GM11168 (cell line): Measurements from ENCODE around the gene GULP1.
"Not testable (repeated sequence)": the region's sequence is repeated elsewhere in the genome, so short reads cannot be mapped to it uniquely, and the experiment has no call there.

Experiments
- in situ Hi-C: fragments of 300-500 bp; cut with MboI; formaldehyde crosslinking; loops from one replicate; pipeline ENCODE4 v1.12.0; 2022; ENCODE audit warnings: low sequenced_read_pairs; ENCODE audit not compliant: unreplicated experiment

The GULP1 gene

DNA sequence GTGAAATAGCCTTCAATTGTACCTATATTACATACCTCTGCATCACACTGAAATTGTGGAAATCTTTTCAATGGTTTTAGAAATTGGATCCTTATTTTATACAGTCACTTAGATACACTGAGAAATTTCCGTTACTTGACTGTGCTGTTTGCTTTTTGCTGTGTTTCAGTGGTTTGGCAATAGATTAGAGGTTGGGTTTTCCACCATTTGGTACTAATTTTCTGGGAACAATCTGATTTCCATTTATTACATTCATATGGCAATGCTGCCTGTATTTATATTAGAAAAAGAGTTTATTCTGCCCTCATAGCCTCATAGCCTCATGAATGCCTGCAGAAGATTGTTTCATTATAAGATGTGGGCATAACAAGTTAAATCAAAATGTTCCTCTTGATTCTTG lies 285.0 kb downstream of the GULP1 start:
- in situ Hi-C loops: no loop called here

DNA sequence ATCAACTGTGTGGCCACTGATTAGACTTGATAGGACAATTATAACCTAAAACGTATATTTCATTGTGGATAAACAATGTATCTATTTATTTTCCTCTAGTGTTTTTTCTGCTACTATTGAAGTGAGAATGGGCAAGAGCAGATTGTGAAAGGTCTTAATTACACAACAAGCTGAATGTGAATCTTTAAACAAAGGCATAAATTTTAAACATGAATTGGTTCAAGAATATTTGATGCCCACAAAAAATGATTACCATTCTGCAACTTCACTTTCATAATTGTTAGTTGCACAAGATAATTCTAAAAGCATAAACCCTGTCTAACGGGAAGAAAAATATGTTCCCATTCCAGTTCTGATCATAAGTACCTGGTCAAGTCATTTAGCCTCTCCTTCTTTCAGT lies 285.6 kb downstream of the GULP1 start:
- in situ Hi-C loops: no loop called here

DNA sequence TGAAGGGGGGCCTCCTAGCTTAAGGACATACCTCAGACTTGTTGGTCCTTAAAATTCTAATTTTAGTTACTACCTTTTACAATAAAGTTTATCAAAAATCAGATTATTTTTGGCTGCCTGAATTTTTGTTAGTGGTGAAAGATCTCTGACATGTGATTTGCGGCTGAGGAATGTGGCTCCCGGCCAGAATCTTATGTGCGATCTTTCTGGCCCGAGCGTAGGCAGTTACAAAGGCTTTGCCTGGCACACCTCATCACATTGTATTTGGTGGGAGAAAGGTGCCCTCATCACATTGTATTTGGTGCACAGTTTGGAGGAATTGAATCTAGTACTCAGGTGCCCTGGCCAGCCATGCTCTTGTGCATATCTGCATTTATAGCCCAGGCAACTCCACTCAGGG lies 289.1 kb downstream of the GULP1 start:
- in situ Hi-C loops: no loop called here

DNA sequence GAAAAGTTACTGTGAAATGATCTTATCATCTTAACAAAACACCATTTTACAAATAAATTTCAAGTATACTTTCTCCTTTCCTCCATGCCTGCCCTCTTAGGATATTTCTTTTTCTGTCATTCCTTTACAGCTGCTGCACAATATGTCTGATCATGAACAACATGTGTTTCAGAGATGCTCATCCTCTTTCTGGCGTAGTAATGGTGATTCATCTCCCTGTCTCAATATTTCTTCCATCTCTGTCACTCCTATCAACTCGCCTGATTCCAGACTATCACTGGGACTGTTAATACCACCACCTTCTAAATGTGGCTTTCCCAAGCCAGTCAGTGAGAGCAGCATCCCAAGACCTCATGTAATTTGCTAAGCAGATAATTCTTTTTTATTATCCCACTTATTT lies 290.5 kb downstream of the GULP1 start:
- in situ Hi-C loops: no loop called here

DNA sequence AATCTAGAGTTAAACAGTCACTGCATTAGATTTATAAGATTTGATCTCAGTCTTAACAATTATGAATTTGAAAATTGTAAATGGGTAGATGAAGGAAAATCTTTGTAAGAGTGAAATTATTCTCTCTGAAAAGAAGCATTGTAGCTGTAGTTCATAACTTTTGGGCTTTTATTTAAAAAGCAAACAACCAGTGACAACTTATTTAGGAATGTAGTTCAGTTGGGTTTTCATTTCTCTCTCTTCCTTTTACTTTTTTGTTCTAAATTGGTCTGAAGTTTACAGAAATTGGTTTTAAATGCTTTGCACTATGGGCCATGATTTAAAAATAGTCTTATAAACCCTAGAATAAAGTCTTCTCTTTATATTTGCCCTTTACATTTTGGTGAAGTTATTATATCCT lies 296.6 kb downstream of the GULP1 start:
- in situ Hi-C loops: no loop called here

DNA sequence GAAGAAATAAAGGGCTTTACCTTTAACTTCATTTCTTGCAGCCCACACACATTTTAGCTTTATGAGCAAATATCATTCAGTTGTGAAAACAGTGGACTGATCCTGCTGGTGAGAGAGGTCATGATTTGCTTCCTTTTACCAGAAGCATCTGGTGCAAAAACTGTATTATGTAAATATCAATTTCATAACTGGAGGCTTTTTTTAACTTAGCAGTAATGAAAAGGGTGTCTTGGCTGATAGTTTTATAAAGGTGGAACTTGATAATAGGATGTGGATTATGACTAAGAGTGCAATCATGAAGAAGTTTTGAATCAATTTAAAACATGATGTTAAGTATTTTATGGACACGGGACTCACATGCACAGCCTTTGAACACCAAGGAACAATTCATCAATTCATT lies 304.4 kb downstream of the GULP1 start:
- in situ Hi-C loops: no loop called here

DNA sequence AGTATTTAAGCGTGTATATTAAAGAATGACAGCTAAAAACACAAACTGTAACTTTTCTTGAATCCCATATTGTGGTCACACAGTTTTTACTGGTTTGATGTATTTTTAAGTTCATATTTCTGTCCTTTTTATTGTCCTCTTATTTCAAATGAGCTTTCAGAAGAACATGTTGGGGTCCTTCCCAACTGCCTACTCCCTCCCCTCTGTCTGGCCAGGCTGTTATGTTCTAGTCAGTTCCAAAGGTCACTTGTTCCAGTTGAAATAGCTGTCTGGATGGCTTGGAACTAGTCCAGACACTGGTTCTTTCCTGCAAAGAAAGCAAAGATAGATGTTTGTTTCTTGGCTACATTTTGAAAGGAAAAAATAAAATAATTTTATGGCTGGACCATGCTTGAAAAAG lies 306.9 kb downstream of the GULP1 start:
- in situ Hi-C loops: no loop called here

DNA sequence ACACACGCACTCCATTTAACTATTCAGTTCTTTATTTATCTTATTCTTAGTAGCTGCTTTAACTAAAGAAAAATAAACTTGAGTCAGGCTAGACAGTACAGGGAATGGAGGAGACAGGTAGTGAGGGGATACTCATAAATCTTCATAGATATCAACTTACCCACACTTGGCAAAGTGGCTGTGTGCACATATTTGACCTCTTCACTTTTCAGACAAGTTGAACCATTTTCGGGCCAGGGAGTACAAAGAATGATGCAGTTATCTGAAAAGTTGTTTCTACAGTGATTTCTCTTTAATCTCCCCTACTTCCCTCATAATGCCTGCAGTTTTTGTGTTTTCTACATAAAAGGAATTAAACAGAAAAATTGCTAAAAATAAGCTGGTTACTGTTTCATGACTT lies 307.5 kb downstream of the GULP1 start:
- in situ Hi-C loops: no loop called here

DNA sequence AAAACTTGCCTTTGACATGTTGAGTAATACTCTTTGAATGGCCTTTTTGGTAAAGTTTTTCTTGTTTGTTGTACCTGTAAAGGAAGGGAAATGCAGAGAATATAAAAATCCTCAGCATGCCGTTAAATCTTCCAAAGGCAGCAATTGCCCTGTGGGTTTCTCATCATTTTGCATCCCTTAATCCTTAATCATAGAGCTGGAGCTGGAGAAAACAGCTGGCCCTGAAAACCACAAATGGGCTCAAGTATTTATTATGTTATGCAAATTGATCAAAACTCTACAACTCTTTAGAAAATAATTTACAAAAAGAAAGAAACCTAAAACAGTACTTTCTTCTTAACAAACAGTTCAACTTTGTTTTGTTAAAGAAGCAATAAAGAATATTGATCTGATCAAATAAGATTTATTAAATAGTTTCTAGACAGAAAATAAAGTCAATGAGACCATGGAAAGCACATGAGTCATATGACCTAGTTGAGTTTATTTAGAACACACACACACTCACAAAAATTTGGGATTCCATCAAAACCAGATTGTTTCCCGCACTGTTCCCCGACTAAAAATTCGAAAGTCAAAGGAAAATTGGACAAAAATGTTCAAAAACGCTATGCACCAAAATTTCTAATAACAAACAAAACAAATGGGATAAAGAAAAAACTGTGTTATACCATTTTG lies 309.0 kb downstream of the GULP1 start:
- in situ Hi-C loops: no loop called here

DNA sequence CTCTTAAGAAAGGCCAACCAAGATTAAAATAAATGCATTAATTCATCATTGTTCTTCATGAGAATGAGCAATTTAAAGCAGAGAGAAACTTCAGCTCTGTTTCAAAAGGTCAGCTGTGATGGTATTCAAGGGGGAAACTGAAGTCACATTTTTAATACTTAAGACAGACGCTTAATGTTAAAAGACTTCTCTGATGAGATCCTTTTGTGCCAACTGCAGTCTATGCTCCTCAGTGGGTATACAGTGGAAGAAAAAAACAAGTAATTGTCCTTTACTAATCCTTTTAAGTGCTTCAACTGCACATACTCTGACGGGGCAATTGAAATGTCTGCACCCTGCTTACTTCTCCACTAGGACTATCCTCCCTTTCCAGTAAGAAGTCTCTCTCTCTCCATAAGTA lies 309.7 kb downstream of the GULP1 start:
- in situ Hi-C loops: no loop called here

DNA sequence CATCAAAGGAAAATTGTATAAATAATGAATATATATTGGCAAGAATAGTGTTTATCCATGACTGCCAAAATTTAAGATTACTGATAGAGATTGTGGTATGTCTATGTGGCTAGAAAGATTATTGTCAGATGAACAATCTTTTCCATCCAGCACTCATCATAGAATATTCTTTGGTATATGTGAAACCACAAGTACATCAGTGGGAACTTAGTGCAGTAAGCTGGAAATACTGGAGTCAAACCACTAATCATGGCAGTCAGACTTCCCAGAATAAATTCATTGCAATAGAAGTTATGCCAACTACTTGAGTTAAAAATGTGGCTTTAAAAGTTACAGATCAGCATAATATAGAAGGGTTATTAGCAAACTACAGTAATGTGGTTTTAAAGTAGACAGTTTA lies 310.3 kb downstream of the GULP1 start:
- in situ Hi-C loops: no loop called here

DNA sequence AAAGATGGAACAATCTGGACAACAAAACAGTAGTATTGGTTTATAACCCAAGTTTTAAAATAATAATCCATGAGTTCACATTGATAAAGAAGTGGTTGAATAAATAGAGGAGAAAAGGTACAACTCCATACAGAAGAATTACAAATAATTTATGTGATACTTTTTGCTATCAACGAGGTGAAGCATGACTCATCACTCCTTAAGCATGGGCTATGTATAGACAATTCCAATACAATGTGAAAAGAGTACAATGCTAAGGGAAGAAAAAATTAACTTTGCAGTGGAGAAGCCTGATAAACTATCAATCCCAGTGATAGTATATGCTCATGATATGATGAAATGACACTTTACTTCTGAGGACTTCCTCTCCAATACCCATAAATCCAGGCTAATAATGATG lies 312.9 kb downstream of the GULP1 start:
- in situ Hi-C loops: no loop called here

DNA sequence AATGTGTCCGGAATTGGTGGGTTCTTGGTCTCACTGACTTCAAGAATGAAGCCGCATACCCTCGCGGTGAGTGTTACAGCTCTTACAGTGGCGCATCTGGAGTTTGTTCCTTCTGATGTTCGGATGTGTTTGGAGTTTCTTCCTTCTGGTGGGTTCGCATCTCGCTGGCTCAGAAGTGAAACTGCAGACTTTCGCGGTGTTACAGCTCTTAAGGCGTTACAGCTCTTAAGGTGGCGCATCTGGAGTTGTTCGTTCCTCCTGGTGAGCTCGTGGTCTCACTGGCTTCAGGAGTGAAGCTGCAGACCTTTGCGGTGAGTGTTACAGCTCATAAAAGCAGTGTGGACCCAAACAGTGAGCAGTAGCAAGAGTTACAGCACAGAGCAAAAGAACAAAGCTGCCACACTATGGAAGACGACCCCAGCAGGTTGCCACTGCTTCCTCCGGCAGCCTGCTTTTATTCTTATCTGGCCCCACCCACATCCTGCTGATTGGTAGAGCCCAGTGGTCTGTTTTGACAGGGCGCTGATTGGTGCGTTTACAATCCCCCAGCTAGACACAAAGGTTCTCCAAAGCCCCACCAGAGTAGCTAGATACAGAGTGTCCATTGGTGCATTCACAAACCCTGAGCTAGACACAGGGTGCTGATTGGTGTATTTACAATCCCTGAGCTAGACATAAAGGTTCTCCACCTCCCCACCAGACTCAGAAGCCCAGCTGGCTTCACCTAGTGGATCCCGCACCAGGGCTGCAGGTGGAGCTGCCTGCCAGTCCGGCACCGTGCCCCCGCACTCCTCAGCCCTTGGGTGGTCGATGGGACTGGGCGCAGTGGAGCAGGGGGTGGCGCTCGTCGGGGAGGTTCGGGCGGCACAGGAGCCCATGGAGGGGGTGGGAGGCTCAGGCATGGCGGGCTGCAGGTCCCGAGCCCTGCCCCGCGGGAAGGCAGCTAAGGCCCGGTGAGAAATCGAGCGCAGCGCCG lies 314.2 kb downstream of the GULP1 start:
- in situ Hi-C loops: not testable (repeated sequence)

DNA sequence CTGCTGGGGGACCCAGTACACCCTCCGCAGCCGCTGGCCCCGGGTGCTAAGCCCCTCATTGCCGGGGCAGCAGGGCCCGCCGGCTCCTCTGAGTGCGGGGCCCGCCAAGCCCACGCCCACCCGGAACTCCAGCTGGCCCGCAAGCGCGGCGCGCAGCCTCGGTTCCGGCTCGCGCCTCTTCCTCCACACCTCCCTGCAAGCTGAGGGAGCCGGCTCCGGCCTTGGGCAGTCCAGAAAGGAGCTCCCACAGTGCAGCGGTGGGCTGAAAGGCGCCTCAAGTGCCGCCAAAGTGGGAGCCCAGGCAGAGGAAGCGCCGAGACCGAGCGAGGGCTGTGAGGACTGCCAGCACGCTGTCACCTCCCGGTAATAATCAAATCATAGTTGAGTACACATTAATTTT lies 314.9 kb downstream of the GULP1 start:
- in situ Hi-C loops: not testable (repeated sequence)

DNA sequence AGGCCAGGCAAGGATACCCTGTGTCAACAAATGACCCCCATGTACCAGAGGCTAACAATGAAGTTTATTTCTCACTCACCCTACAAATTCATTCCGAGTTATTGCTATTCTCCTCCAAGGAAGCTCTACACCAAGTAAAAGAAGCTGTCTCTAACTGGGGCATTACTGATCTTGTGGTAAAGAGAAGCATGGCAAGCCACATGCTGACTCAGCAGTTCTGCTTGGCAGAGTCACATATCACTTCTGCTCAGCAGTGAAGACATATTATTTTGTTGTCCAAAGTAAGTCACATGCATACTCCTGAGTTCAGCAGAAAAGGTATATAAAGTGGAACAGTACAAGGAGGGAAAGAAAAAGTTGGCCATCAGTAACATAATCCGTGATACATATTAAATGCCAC lies 315.8 kb downstream of the GULP1 start:
- in situ Hi-C loops: no loop called here

DNA sequence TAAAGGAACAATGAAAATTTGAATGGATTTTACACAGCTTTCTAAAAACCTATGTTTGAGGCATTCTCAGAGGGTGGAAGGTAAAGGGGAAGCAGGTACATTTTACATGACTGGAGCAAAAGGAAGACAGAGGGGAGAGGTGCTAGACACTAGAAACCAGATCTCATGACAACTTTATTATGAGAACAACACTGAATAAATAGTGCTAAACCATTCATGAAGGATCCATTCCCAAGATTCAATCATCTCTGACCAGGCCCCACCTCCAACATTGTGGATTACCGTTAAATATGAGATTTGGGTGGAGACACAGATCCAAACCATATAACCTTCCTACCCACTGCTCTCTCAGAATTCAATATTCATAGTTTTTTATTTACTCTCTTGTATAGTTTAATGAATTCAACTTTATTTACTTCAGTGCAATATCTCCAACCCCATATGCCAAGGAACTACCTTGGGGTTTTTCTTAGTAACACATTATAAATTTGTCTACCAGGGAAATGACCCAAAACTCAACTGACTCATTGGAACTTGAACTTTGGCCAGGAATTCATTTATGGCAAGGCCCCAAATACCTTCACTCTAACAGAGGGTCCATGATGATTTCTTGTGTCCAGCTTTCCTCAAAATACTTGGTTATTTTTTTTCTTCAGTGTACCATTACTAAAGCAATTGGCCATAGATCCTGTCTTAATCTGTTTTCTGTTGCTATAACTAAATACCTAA lies 317.8 kb downstream of the GULP1 start:
- in situ Hi-C loops: no loop called here

DNA sequence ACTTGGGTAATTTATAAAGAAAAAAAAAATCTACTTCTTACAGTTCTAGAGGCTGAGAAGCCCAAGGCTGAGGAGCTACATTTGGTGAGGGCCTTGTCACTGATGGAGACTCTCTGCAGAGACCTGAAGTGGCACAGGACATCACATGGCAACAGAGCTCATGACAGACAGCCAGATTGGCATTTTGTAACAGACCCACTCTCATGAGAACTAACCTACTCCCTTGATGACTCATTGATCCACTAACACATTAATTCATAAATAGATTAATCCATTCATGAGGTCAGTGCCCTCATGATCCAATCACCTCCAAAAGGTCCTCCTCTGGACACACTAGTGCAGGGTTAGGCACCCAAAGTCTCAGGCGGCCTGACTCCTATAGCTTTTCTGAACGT lies 318.4 kb downstream of the GULP1 start:
- in situ Hi-C loops: no loop called here

DNA sequence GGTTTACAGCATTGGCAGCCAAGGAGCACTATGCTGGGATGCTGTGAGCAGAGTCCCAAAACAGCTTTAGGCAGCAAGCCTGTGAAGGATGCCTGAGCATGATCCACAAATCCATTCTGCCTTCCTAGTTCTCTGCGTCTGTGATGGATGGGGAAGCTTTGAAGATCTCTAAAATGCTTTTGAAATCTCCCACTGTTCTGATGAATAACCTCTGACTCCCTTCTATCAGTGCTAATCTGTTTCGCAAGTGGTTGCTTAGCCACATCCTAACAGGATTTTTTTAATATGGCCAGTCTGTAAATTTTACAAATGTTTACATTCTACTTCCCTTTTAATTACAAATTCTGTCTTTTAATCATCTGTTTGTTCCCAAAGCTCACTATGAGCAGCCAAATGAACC lies 319.2 kb downstream of the GULP1 start:
- in situ Hi-C loops: no loop called here

DNA sequence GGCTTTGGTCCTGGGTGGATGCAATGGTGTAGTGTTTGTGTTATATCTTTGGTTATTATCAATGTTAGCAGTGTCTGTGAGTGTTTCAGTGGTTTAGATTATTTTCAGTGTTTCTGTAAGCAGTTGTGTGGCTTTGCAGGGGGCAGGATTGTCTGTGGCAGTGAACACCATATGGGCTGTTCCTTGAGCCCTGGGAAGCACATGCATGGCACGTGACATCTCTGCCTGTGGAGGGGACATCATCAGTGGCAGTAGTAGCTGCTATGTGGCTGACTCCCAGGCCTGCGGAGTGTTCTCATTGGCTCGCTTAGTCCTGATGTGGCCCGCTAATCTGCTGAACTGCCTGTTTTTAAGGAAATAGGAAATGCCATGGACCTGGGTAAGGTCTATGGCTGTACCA lies 327.5 kb downstream of the GULP1 start:
- in situ Hi-C loops: no loop called here

DNA sequence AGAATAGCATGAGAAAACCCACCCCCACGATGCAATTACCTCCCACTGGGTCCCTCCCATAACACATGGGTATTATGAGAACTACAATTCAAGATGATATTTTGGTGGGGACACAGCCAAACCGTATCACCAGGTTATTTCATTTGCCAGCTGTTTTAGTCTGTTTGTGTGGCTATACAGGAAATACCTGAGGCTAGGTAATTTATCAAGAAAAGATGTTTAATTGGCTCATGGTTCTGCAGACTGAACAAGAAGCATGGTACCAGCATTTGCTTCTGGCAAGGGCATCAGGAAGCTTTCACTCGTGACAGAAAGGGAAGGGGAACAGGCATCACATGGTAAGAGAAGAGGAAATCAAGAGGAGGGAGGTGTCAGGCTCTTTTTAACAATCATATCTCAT lies 329.2 kb downstream of the GULP1 start:
- in situ Hi-C loops: no loop called here

DNA sequence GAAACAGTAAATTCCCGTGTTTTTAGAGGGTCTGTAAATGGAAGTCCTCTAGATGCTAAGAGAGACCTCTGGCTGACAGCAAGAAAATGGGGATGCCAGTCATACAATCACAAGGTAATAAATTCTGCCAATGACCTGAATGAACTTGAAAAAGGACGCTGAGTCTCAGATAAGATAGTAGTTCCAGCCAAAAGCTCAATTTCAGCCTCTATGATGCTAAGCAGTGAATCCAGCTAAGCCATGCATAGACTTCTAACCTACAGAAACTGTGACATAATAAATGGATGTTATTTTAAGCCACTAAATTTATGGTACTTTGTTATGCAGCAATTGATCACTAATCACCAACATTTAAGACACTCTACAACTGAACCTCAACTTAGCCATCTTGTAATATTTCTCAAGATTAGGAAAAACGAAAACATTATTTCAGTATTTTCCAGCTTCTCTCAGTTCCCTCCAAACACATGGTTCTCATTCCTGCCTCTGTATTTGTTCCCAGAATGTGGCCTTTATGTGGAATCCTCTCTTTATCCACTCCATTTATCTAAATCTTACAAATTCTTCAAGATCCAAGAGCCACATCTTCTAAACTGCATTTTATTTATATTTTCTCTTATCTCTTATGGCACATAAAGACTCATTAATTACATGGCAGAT lies 331.1 kb downstream of the GULP1 start:
- in situ Hi-C loops: no loop called here
